Measurements from ENCODE around the gene DMXL1. TPM values are rescaled to one million over a fixed set of nuclear protein-coding genes. Genes with fewer than 3 reads are reported as not detected.
"Not testable (repeated sequence)": the region's sequence is repeated elsewhere in the genome, so short reads cannot be mapped to it uniquely, and the experiment has no call there.

DMXL1 gene
- total RNA-seq, 1 experiment from 2014 or later, result 29.2 TPM

GRCh38 chr5:119239826-119240225 lies 168.9 kb downstream of the DMXL1 start:
- H3K27ac ChIP-seq (ENCODE audit: low read length); H3K4me1 ChIP-seq (ENCODE audit: control insufficient read depth, insufficient read depth, low read length); H3K27me3 ChIP-seq (ENCODE audit: control insufficient read depth, insufficient read depth, low read length); in situ Hi-C loops (cut with HindIII; ENCODE audit: low pct_unique_long_range_greater_than_20kb, low sequenced_read_pairs); H3K9me3 ChIP-seq (ENCODE audit: control insufficient read depth, insufficient read depth, low read depth, low read length); intact Hi-C loops (cut with micrococcal nuclease; ENCODE audit: unreplicated experiment); ATAC-seq; H3K36me3 ChIP-seq (ENCODE audit: control insufficient read depth, insufficient read depth, low read length); H3K4me3 ChIP-seq (ENCODE audit: low read depth in 2 of 2, low read length in 2 of 2); DNase-seq (ENCODE audit: low read depth, low spot score); POLR2A ChIA-PET; CTCF ChIA-PET; BruUV-seq (replicated peaks): not testable (repeated sequence)

GRCh38 chr5:119243888-119244287 lies 173.0 kb downstream of the DMXL1 start:
- TF ChIP-seq SIN3A (IDR thresholded peaks at IDR 0.05; ENCODE audit: borderline replicate concordance, insufficient read depth, low read depth, low read length), result no peak
- no peak for TF ChIP-seq REST (IDR thresholded peaks at IDR 0.05; ENCODE audit: insufficient read depth in 1 of 2, low read depth in 2 of 2, low read length in 1 of 2)
- no peak for TF ChIP-seq TCF7L2 (IDR thresholded peaks at IDR 0.05; ENCODE audit: low read depth, low read length)
- no peak for TF ChIP-seq POLR2AphosphoS5 (IDR thresholded peaks at IDR 0.05; ENCODE audit: low read depth, low read length)
- TF ChIP-seq, protein P1, sequence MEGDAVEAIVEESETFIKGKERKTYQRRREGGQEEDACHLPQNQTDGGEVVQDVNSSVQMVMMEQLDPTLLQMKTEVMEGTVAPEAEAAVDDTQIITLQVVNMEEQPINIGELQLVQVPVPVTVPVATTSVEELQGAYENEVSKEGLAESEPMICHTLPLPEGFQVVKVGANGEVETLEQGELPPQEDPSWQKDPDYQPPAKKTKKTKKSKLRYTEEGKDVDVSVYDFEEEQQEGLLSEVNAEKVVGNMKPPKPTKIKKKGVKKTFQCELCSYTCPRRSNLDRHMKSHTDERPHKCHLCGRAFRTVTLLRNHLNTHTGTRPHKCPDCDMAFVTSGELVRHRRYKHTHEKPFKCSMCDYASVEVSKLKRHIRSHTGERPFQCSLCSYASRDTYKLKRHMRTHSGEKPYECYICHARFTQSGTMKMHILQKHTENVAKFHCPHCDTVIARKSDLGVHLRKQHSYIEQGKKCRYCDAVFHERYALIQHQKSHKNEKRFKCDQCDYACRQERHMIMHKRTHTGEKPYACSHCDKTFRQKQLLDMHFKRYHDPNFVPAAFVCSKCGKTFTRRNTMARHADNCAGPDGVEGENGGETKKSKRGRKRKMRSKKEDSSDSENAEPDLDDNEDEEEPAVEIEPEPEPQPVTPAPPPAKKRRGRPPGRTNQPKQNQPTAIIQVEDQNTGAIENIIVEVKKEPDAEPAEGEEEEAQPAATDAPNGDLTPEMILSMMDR (IDR thresholded peaks at IDR 0.05), result no peak
- Histone ChIP-seq H3K27ac (ENCODE audit: low read length) (no peak overlapping the region), H3K4me3 (ENCODE audit: low read depth in 2 of 2, low read length in 2 of 2) (no peak overlapping the region), H3K4me1 (ENCODE audit: control insufficient read depth, insufficient read depth, low read length) (no peaks in the 10 kb centered on the region), H3K36me3 (ENCODE audit: control insufficient read depth, insufficient read depth, low read length) (no peaks in the 10 kb centered on the region), H3K9me3 (ENCODE audit: control insufficient read depth, insufficient read depth, low read depth, low read length) (no peaks in the 10 kb centered on the region), H3K27me3 (ENCODE audit: control insufficient read depth, insufficient read depth, low read length) (no peaks in the 10 kb centered on the region)
- DNase-seq (ENCODE audit: low read depth, low spot score) (no peak), ATAC-seq (no peak)
- ChIA-PET POLR2A (interaction anchor here (0.7 kb wide), 1 partner anchor 47 kb away, joined by 3 read pairs; no protein-coding TSS in a partner anchor), CTCF (no interaction called here)
- in situ Hi-C loops (cut with HindIII; ENCODE audit: low pct_unique_long_range_greater_than_20kb, low sequenced_read_pairs), result no loop called here
- intact Hi-C loops (cut with micrococcal nuclease; ENCODE audit: unreplicated experiment), result no loop called here
- BruUV-seq (replicated peaks), result no TSS peak

GRCh38 chr5:119250946-119251901 lies 180.3 kb downstream of the DMXL1 start:
- Histone ChIP-seq H3K4me3 (ENCODE audit: low read depth in 2 of 2, low read length in 2 of 2) (no peak overlapping the region), H3K9me3 (ENCODE audit: control insufficient read depth, insufficient read depth, low read depth, low read length) (no peaks in the 10 kb centered on the region), H3K27me3 (ENCODE audit: control insufficient read depth, insufficient read depth, low read length) (no peaks in the 10 kb centered on the region), H3K36me3 (ENCODE audit: control insufficient read depth, insufficient read depth, low read length) (no peaks in the 10 kb centered on the region; the same call in 1 of the 2 replicates), H3K4me1 (ENCODE audit: control insufficient read depth, insufficient read depth, low read length) (no peaks in the 10 kb centered on the region), H3K27ac (ENCODE audit: low read length) (no peak overlapping the region)
- in situ Hi-C loops (cut with HindIII; ENCODE audit: low pct_unique_long_range_greater_than_20kb, low sequenced_read_pairs) (no loop called here), intact Hi-C loops (cut with micrococcal nuclease; ENCODE audit: unreplicated experiment) (no loop called here)
- DNase-seq (ENCODE audit: low read depth, low spot score) (no peak), ATAC-seq (no peak)
- ChIA-PET CTCF (no interaction called here), POLR2A (no interaction called here)
- TF ChIP-seq TCF7L2 (IDR thresholded peaks at IDR 0.05; ENCODE audit: low read depth, low read length), result no peak
- no peak for TF ChIP-seq POLR2AphosphoS5 (IDR thresholded peaks at IDR 0.05; ENCODE audit: low read depth, low read length)
- no peak for TF ChIP-seq REST (IDR thresholded peaks at IDR 0.05; ENCODE audit: insufficient read depth in 1 of 2, low read depth in 2 of 2, low read length in 1 of 2)
- no peak for TF ChIP-seq SIN3A (IDR thresholded peaks at IDR 0.05; ENCODE audit: borderline replicate concordance, insufficient read depth, low read depth, low read length)
- TF ChIP-seq, protein P1 (IDR thresholded peaks at IDR 0.05), result no peak
- BruUV-seq (replicated peaks), result no TSS peak

Measured in Panc1 (cell line).